Fibroblast of gingiva (primary cell): ENCODE measurements around the gene PDLIM7.

Source experiments
- DNase-seq: peaks from one replicate; pipeline ENCODE4 v3.0.0-alpha.2; 2011; ENCODE audit warnings: low read depth

PDLIM7 gene

GRCh38 chr5:177444106-177445051 lies 53.0 kb downstream of the PDLIM7 start:
- DNase-seq = no peak

GRCh38 chr5:177443144-177443983 lies 54.0 kb downstream of the PDLIM7 start:
- DNase-seq = no peak

GRCh38 chr5:177442066-177442826 lies 55.2 kb downstream of the PDLIM7 start:
- no peak for DNase-seq

GRCh38 chr5:177440990-177441780 lies 56.2 kb downstream of the PDLIM7 start:
- DNase-seq = no peak

- DNase-seq = no peak
Measured at GRCh38 chr5:177440211-177440989, 57.0 kb downstream of the PDLIM7 start.

GRCh38 chr5:177439518-177440053 lies 57.8 kb downstream of the PDLIM7 start:
- no peak for DNase-seq

- DNase-seq = no peak
Measured at GRCh38 chr5:177438468-177438867, 58.9 kb downstream of the PDLIM7 start.

- DNase-seq = no peak
Measured at GRCh38 chr5:177437623-177438022, 59.8 kb downstream of the PDLIM7 start.

- DNase-seq = no peak
Measured at GRCh38 chr5:177435847-177436536, 61.4 kb downstream of the PDLIM7 start.

GRCh38 chr5:177434942-177435738 lies 62.3 kb downstream of the PDLIM7 start:
- DNase-seq = no peak

- no peak for DNase-seq
Measured at GRCh38 chr5:177434437-177434836, 63.0 kb downstream of the PDLIM7 start.

GRCh38 chr5:177433658-177434217 lies 63.7 kb downstream of the PDLIM7 start:
- DNase-seq = no peak
